Progenitor cell of endocrine pancreas (in vitro differentiated cells): ENCODE measurements around the gene NFIB. TPM values are rescaled to one million over a fixed set of nuclear protein-coding genes. Genes with fewer than 3 reads are reported as not detected.

Experiments
- DNase-seq: peaks from one replicate; pipeline ENCODE4 v3.0.0; 2021; ENCODE audit warnings: low spot score; ENCODE audit not compliant: unreplicated experiment
- H3K27ac Mint-ChIP-seq: 2 replicates; pipeline ENCODE4 v1.8.0; 2021; ENCODE audit warnings: mild to moderate bottlenecking, moderate library complexity, mixed read lengths
- H3K27me3 Mint-ChIP-seq: 2 replicates; pipeline ENCODE4 v1.8.0; 2021; ENCODE audit warnings: mixed read lengths
- H3K36me3 Mint-ChIP-seq: 2 replicates; pipeline ENCODE4 v1.8.0; 2022; ENCODE audit warnings: mixed read lengths; ENCODE audit not compliant: insufficient read depth
- H3K4me1 Mint-ChIP-seq: 2 replicates; pipeline ENCODE4 v1.8.0; 2021; ENCODE audit warnings: low read depth, mixed read lengths
- H3K4me3 Mint-ChIP-seq: 2 replicates; pipeline ENCODE4 v1.8.0; 2021; ENCODE audit warnings: low read depth, mild to moderate bottlenecking, moderate library complexity, mixed read lengths
- H3K9me3 Mint-ChIP-seq: 2 replicates; pipeline ENCODE4 v1.8.0; 2021; ENCODE audit warnings: low read depth, mixed read lengths
- CTCF ChIP-seq: fragments of 200-600 bp; sonication (generic); IDR thresholded peaks from one replicate; pipeline ENCODE4 v1.5.0; 2021; ENCODE audit warnings: antibody characterized with exemption, mild to moderate bottlenecking; ENCODE audit not compliant: unreplicated experiment
- total RNA-seq: library from RNA; stranded (reverse); gene quantifications from 2 replicates; pipeline ENCODE4 v1.2.1, GENCODE V29; 2021

NFIB gene
- total RNA-seq, 1 donor from 2014 or later: 15.5 TPM

DNA sequence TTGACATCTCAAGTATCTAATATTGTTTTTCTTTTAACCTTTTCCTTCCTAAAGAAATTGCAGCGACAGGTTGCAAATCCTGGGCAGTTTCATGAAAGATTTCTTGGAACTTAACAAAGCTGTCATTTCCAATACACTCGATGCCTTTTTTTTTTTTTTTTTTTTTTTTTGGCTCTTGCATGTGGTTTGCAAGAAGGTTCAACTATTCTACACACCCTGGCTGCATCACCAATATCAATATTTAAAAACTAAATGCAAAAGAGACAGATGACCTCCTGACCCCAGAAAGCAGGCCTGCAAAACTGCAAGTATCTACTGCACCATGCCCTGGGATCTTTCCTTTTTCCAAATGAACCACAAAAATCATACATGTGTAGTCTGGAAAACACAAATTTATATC is 4.4 kb upstream of the NFIB start:
- no peak for TF ChIP-seq CTCF
- Mint-ChIP-seq H3K27me3 (peaks cover 61% of the 10 kb centered on the region), H3K36me3 (no peaks in the 10 kb centered on the region), H3K4me3 (no peak overlapping the region), H3K27ac (no peak overlapping the region), H3K9me3 (no peaks in the 10 kb centered on the region), H3K4me1 (peaks cover 28% of the 10 kb centered on the region)
- DNase-seq: no peak

DNA sequence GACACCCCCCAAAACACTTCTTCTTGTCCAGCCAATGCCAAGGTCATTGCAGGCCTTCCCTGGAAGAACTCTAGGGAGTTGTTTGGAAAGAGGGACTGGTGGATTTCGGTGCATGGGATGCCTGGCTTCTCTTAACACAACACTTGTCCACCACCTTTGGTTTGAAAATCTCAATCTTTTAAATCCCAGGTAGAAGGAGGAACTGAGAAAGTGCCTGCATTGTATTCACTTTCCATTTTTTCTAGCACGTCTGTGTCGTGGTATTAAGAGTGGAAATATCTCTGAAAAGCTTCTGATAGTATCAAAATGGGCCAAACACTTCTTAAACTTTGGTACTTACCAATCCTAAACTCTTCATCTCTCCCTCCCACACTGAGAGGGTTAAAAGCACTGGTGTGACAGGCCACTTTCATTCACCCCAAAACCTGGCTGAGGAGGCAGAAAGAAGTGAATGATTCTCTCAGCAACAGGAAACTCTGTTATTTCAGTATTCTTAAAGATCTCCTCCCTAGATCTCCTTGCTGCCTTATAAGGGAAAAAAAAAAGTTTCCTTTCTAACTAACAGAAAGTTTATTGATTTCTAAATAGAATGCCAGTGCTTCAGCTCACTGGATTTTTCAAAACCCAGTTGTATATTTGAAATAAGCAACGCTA is 3.9 kb upstream of the NFIB start:
- H3K27me3 Mint-ChIP-seq: peaks cover 57% of the 10 kb centered on the region
- H3K36me3 Mint-ChIP-seq: no peaks in the 10 kb centered on the region
- no peak for TF ChIP-seq CTCF
- H3K27ac Mint-ChIP-seq: no peak overlapping the region
- no peak for DNase-seq
- H3K9me3 Mint-ChIP-seq: no peaks in the 10 kb centered on the region
- peaks cover 25% of the 10 kb centered on the region for H3K4me1 Mint-ChIP-seq
- no peak overlapping the region for H3K4me3 Mint-ChIP-seq

DNA sequence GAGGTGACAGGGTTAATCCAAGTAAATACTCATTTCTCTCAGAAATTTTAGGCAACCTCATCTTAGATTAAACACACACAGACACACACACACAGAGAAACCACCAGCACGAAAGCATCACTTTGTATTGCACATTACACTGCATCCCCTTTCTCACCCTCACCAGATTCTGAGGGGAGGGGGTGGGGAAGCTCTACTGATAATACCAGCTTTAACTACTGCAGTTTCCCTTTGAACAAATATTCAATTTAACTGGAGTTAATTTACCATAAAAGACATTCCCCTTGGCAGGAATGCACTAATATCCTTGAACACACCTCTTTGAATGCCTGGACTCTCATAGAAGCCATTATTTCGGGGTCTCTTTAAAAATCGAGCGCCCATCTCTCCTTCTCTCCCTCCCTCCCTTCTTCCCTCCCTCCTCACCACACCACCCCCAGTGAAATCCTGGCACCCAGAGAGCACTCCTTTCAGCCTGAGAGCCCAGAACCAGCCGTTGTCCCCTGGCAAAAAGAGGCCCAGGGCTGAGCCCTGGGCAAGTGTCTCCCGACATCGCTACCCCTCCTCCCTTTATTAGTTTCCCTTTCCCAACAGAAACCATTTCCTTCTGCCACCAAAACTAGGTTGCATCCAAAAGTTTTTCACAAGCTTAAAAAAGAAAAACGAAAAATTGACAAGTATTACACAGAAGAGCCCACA is 2.8 kb upstream of the NFIB start:
- H3K27ac Mint-ChIP-seq: peak overlapping the region; percentile 93
- no peaks in the 10 kb centered on the region for H3K36me3 Mint-ChIP-seq
- peaks cover 63% of the 10 kb centered on the region for H3K27me3 Mint-ChIP-seq
- DNase-seq: no peak
- peak overlapping the region; percentile 96 for H3K4me3 Mint-ChIP-seq
- H3K4me1 Mint-ChIP-seq: peaks cover 25% of the 10 kb centered on the region
- no peak for TF ChIP-seq CTCF
- H3K9me3 Mint-ChIP-seq: no peaks in the 10 kb centered on the region

GRCh38 chr9:14315875-14316601 is 2.1 kb upstream of the NFIB start:
- H3K9me3 Mint-ChIP-seq: no peaks in the 10 kb centered on the region
- no peaks in the 10 kb centered on the region for H3K36me3 Mint-ChIP-seq
- peak overlapping the region; percentile 93 for H3K27ac Mint-ChIP-seq
- H3K27me3 Mint-ChIP-seq: peaks cover 59% of the 10 kb centered on the region
- TF ChIP-seq CTCF: no peak
- H3K4me1 Mint-ChIP-seq: peaks cover 22% of the 10 kb centered on the region
- DNase-seq: no peak
- peak overlapping the region; percentile 96 for H3K4me3 Mint-ChIP-seq
